GM19324 (cell line): ENCODE data around the gene MMP1.

Source experiments
- ATAC-seq: cut with Tn5 transposase; IDR thresholded peaks from one replicate; pipeline ENCODE4 v1.9.1; 2021; ENCODE audit warnings: mild to moderate bottlenecking, moderate library complexity; ENCODE audit not compliant: unreplicated experiment, low FRiP score

MMP1 gene

GRCh38 chr11:102809971-102810370 is 12.0 kb upstream of the MMP1 start:
- ATAC-seq = no peak

GRCh38 chr11:102807921-102808320 is 10.0 kb upstream of the MMP1 start:
- ATAC-seq = peak; percentile 87

GRCh38 chr11:102806296-102806695 is 8.3 kb upstream of the MMP1 start:
- ATAC-seq = no peak

GRCh38 chr11:102802341-102802740 is 4.4 kb upstream of the MMP1 start:
- ATAC-seq = no peak

GRCh38 chr11:102800767-102801166 is 2.8 kb upstream of the MMP1 start:
- ATAC-seq = no peak

GRCh38 chr11:102799681-102800340 is 1.9 kb upstream of the MMP1 start:
- no peak for ATAC-seq

GRCh38 chr11:102794382-102794781 is 3.6 kb downstream of the MMP1 start:
- peak; percentile 81 for ATAC-seq

GRCh38 chr11:102793677-102794290 is 4.2 kb downstream of the MMP1 start:
- ATAC-seq = no peak

- no peak for ATAC-seq
Observed at GRCh38 chr11:102792604-102793003, 5.4 kb downstream of the MMP1 start.

- ATAC-seq = no peak
Observed at GRCh38 chr11:102791271-102792036, 6.5 kb downstream of the MMP1 start.

- no peak for ATAC-seq
Observed at GRCh38 chr11:102788334-102788995, 9.5 kb downstream of the MMP1 start.

GRCh38 chr11:102784380-102784779 is 13.6 kb downstream of the MMP1 start:
- no peak for ATAC-seq

GRCh38 chr11:102783720-102784119 is 14.2 kb downstream of the MMP1 start:
- no peak for ATAC-seq

GRCh38 chr11:102783016-102783415 is 14.9 kb downstream of the MMP1 start:
- no peak for ATAC-seq

GRCh38 chr11:102781676-102782075 is 16.3 kb downstream of the MMP1 start:
- no peak for ATAC-seq

GRCh38 chr11:102780491-102780918 is 17.5 kb downstream of the MMP1 start, which contains the start of gene MMP10:
Gene MMP10 (minus strand): TSS chr11:102780628. CDS start chr11:102780591, 37 bp downstream.
- ATAC-seq = no peak

- ATAC-seq = no peak
Observed at GRCh38 chr11:102776454-102776853, 21.5 kb downstream of the MMP1 start.

GRCh38 chr11:102773386-102773785 is 24.6 kb downstream of the MMP1 start:
- ATAC-seq = no peak

- ATAC-seq = no peak
Observed at GRCh38 chr11:102771351-102771750, 26.6 kb downstream of the MMP1 start.

- ATAC-seq = no peak
Observed at GRCh38 chr11:102770191-102770590, 27.8 kb downstream of the MMP1 start.

GRCh38 chr11:102767800-102768199 is 30.2 kb downstream of the MMP1 start:
- ATAC-seq = no peak
